ENCODE results near the gene CCT5. TPM values are rescaled to one million over a fixed set of nuclear protein-coding genes. Genes with fewer than 3 reads are reported as not detected.

The CCT5 gene
- total RNA-seq, 2 experiments from 2014 or later = 224 to 241 TPM

GRCh38 chr5:10315201-10315600 lies 65.1 kb downstream of the CCT5 start:
- ChIA-PET POLR2A (no interaction called here), CTCF (interaction anchor here (0.5 kb wide), 1 partner anchor 10 kb away, joined by 3 read pairs; no protein-coding TSS in a partner anchor)
- DNase-seq = no peak
- no peak overlapping the region for H3K4me3 Mint-ChIP-seq
- H3K27me3 Mint-ChIP-seq = peaks cover 2% of the 10 kb centered on the region
- no peaks in the 10 kb centered on the region for H3K36me3 Mint-ChIP-seq (ENCODE audit: low read depth)
- no peaks in the 10 kb centered on the region for H3K4me1 Mint-ChIP-seq
- no peak overlapping the region for H3K27ac Mint-ChIP-seq
- H3K9me3 Mint-ChIP-seq = no peaks in the 10 kb centered on the region

Other genes starting within 250 kb of the CCT5 start
- gene ATPSCKMT, start 392 bp upstream of the CCT5 start, total RNA-seq = 10 to 100 TPM; 13.8 to 16.8 TPM
- 1 to 10 TPM in 1 of 2 experiments, under 1 TPM in 1; 0.64 to 1.4 TPM for gene CMBL, start 57.6 kb downstream of the CCT5 start, total RNA-seq
- gene MARCHF6, start 103.4 kb downstream of the CCT5 start, total RNA-seq = 10 to 100 TPM; 84.7 to 93.6 TPM
- gene ROPN1L, start 191.6 kb downstream of the CCT5 start, total RNA-seq = 1 to 10 TPM; 3.1 to 4.1 TPM